Measurements from ENCODE around the gene PIEZO2.
"Not testable (repeated sequence)": the region's sequence is repeated elsewhere in the genome, so short reads cannot be mapped to it uniquely, and the experiment has no call there.

PIEZO2 gene

DNA sequence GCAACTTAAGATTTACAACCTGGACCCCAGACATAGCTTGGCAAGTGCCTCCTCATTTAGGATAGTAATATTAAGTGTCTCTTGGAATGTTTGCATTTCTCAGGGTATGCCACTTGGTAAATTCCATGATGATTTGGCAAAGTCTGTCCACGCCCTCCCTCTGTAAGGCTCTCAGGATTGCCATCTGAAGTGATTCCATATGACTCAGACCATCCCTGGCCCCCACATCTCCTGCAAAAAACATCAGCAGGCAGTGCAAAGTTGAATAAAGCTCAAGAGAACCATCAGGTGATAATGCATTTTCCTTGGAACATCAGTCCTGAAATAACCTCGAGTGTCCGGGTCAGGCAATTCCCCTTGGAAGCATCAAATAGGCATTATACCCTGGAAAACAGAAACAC lies 27.1 kb upstream of the PIEZO2 start:
- Histone ChIP-seq H3K36me3 (ENCODE audit: control insufficient read depth, insufficient read depth, low read length) (no peaks in the 10 kb centered on the region), H3K27me3 (replicated peaks; ENCODE audit: control insufficient read depth, insufficient read depth, low read length) (no peaks in the 10 kb centered on the region), H3K4me3 (replicated peaks; ENCODE audit: low read depth, low read length) (no peak overlapping the region)
- DNase-seq (ENCODE audit: extremely low read depth, insufficient read length), result no peak
- TF ChIP-seq, protein P1, sequence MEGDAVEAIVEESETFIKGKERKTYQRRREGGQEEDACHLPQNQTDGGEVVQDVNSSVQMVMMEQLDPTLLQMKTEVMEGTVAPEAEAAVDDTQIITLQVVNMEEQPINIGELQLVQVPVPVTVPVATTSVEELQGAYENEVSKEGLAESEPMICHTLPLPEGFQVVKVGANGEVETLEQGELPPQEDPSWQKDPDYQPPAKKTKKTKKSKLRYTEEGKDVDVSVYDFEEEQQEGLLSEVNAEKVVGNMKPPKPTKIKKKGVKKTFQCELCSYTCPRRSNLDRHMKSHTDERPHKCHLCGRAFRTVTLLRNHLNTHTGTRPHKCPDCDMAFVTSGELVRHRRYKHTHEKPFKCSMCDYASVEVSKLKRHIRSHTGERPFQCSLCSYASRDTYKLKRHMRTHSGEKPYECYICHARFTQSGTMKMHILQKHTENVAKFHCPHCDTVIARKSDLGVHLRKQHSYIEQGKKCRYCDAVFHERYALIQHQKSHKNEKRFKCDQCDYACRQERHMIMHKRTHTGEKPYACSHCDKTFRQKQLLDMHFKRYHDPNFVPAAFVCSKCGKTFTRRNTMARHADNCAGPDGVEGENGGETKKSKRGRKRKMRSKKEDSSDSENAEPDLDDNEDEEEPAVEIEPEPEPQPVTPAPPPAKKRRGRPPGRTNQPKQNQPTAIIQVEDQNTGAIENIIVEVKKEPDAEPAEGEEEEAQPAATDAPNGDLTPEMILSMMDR (IDR thresholded peaks at IDR 0.05; ENCODE audit: insufficient read depth, low read length, poor library complexity, severe bottlenecking), result no peak

DNA sequence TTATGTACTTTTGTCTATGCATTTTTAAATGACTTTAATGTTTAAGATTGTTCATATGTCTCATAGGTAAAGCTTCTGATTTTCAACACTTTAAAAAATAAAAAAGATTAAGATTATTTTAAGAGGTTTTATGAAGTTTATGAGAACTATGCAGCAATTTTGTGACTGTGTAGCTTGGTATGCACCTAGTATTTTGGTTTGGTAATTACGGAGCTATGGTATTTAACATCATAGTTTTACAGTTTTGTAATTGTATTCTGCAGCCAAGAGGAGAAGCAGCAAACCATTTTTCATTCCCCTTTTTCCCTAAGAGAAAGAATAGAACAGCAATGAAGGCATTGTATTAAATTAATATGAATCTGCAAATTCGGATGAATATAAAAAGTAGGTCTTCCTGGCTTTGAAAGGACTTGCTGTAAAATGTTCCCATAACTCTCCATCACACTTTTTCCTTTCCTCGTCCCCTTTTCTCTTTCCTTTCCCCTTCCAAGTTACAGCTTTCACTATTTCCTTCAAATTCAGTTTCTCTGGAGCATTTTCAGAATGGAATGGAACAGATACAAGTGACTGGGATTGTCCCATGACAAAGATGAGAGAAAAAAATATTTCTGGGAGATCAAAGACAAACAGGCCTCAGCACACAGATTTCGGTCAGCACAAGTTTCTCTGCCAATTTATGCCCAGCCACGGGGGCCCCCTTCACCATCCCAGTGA lies 26.1 kb upstream of the PIEZO2 start:
- TF ChIP-seq, protein P1 (IDR thresholded peaks at IDR 0.05; ENCODE audit: insufficient read depth, low read length, poor library complexity, severe bottlenecking), result no peak
- no peak overlapping the region for H3K4me3 ChIP-seq (replicated peaks; ENCODE audit: low read depth, low read length)
- H3K27me3 ChIP-seq (replicated peaks; ENCODE audit: control insufficient read depth, insufficient read depth, low read length), result no peaks in the 10 kb centered on the region
- H3K36me3 ChIP-seq (ENCODE audit: control insufficient read depth, insufficient read depth, low read length), result no peaks in the 10 kb centered on the region
- DNase-seq (ENCODE audit: extremely low read depth, insufficient read length), result no peak

DNA sequence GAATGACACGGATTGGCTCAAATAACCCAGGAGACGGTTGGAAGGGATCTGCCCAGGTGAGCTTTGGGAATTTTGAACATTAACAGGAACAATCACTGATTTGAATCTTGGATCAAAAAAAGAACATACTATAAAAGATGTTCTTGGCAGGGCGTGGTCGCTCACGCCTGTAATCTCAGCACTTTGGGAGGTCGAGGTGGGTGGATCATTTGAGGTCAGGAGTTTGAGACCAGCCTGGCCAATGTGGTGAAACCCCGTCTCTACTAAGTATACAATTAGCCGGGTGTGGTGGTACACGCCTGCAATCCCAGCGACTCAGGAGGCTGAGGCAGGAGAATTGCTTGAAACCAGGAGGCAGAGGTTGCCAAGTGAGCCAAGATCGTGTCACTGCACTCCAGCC lies 24.8 kb upstream of the PIEZO2 start:
- H3K4me3 ChIP-seq (replicated peaks; ENCODE audit: low read depth, low read length); H3K36me3 ChIP-seq (ENCODE audit: control insufficient read depth, insufficient read depth, low read length); DNase-seq (ENCODE audit: extremely low read depth, insufficient read length); H3K27me3 ChIP-seq (replicated peaks; ENCODE audit: control insufficient read depth, insufficient read depth, low read length): not testable (repeated sequence)

DNA sequence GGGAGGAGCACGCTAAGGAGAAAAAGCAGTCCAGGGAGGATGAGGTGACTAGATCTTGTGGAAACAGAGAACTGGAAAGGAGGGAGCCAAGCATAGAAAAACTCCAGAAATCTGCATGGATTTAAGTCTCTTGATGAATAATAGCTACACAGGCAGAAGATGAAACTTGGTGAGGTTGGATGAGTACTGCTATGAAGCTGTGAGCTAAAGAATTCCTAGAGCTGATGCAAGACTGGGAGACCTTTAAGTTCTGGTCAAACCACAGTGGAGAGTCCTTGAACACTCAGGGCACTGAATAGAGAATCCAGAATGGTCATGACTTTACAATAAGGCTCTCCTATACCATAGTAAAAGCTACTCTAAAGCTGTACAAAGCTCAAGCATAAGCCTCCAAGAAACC lies 18.4 kb upstream of the PIEZO2 start:
- no peak overlapping the region for H3K4me3 ChIP-seq (replicated peaks; ENCODE audit: low read depth, low read length)
- no peaks in the 10 kb centered on the region for H3K36me3 ChIP-seq (ENCODE audit: control insufficient read depth, insufficient read depth, low read length)
- DNase-seq (ENCODE audit: extremely low read depth, insufficient read length), result no peak
- TF ChIP-seq, protein P1 (IDR thresholded peaks at IDR 0.05; ENCODE audit: insufficient read depth, low read length, poor library complexity, severe bottlenecking), result no peak
- H3K27me3 ChIP-seq (replicated peaks; ENCODE audit: control insufficient read depth, insufficient read depth, low read length), result no peaks in the 10 kb centered on the region

DNA sequence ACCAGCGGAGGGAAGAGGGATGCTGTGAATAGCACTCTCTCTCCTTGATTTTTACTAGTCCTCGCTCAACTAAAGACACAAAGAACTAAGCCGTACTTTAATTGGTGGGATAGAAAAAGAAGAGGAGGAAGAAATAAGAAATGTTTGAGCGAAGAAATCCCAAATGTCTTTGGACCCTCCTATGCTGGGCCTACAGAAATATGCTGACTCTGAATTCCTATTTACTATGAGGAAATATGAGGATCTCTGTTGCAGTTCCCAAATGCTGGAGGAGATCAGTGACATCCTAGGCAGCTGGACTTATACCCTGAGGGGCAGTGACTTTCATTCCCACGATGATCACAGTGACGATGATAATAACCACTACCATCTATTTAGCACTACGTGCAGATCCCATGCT lies 16.6 kb upstream of the PIEZO2 start:
- Histone ChIP-seq H3K27me3 (replicated peaks; ENCODE audit: control insufficient read depth, insufficient read depth, low read length) (no peaks in the 10 kb centered on the region), H3K36me3 (ENCODE audit: control insufficient read depth, insufficient read depth, low read length) (no peaks in the 10 kb centered on the region), H3K4me3 (replicated peaks; ENCODE audit: low read depth, low read length) (no peak overlapping the region)
- DNase-seq (ENCODE audit: extremely low read depth, insufficient read length), result no peak
- TF ChIP-seq, protein P1 (IDR thresholded peaks at IDR 0.05; ENCODE audit: insufficient read depth, low read length, poor library complexity, severe bottlenecking), result no peak

DNA sequence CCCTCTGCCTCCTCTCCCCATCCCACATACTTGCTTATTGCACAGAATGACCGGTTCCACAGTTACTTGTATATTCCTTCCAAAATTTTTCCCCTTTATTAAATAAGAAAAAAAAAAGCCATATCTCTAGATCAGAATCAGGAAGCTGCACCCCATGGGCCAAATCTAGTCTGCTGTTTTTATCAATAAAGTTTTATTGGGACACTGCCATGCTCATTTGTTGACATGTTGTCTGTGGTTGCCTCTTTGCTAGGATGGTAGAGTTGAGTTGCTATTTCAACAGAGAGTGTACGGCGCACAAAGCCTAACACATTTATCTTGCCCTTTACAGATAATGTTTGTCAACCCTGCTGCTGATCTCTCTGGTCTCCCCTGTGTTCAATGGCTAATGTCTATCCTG lies 15.8 kb upstream of the PIEZO2 start:
- no peak for DNase-seq (ENCODE audit: extremely low read depth, insufficient read length)

More for the DNA sequence above, 15.8 kb upstream of the PIEZO2 start:
- TF ChIP-seq, protein P1 (IDR thresholded peaks at IDR 0.05; ENCODE audit: insufficient read depth, low read length, poor library complexity, severe bottlenecking), result no peak
- no peaks in the 10 kb centered on the region for H3K36me3 ChIP-seq (ENCODE audit: control insufficient read depth, insufficient read depth, low read length)
- no peak overlapping the region for H3K4me3 ChIP-seq (replicated peaks; ENCODE audit: low read depth, low read length)
- H3K27me3 ChIP-seq (replicated peaks; ENCODE audit: control insufficient read depth, insufficient read depth, low read length), result no peaks in the 10 kb centered on the region

Data from GM06990 (cell line).